DND-41 (cell line): ENCODE data around the gene ELL.

Source experiments
- ATAC-seq: fragments of 200-7000 bp; cut with Tn5 transposase; 3 replicates; pipeline ENCODE4 v1.9.1; 2021; ENCODE audit warnings: low read depth; ENCODE audit not compliant: insufficient read depth
- DNase-seq: peaks from one replicate; pipeline ENCODE4 v3.0.0-alpha.2; 2020
- H2AFZ ChIP-seq: 2 replicates; pipeline ENCODE4 v1.6.0; 2012; ENCODE audit warnings: low read depth, low read length
- H3K27ac ChIP-seq: 2 replicates; pipeline ENCODE4 v1.5.1; 2012; ENCODE audit warnings: low read length, inconsistent platforms
- H3K27me3 ChIP-seq: fragments of 200-600 bp; sonication (generic); 2 replicates; pipeline ENCODE4 v1.6.0; 2012; ENCODE audit warnings: low read length, mild to moderate bottlenecking, inconsistent platforms; ENCODE audit not compliant: insufficient read depth, poor library complexity
- H3K36me3 ChIP-seq: 2 replicates; pipeline ENCODE4 v1.5.1; 2012; ENCODE audit warnings: low read length, inconsistent platforms; ENCODE audit not compliant: insufficient read depth
- H3K4me1 ChIP-seq: 2 replicates; pipeline ENCODE4 v1.5.1; 2012; ENCODE audit warnings: mild to moderate bottlenecking, low read length; ENCODE audit not compliant: insufficient read depth
- H3K4me2 ChIP-seq: 2 replicates; pipeline ENCODE4 v1.6.0; 2012; ENCODE audit warnings: mild to moderate bottlenecking, moderate library complexity, low read length, inconsistent platforms; ENCODE audit not compliant: insufficient read depth
- H3K4me3 ChIP-seq, 2 experiments: fragments of 200-600 bp in 1 of 2; shearing (Covaris generic) in 1 of 2; 2 replicates each; pipeline ENCODE4 v1.5.1; 2012 to 2016; ENCODE audit warnings: inconsistent platforms in 2 of 2, low read length in 2 of 2, mild to moderate bottlenecking in 2 of 2, low read depth in 1 of 2, moderate library complexity in 1 of 2
- H3K79me2 ChIP-seq: 2 replicates; pipeline ENCODE4 v1.6.0; 2012; ENCODE audit warnings: low read length, inconsistent platforms; ENCODE audit not compliant: insufficient read depth
- H3K9ac ChIP-seq: 2 replicates; pipeline ENCODE4 v1.6.0; 2012; ENCODE audit warnings: low read depth, mild to moderate bottlenecking, inconsistent platforms, low read length, moderate library complexity
- H3K9me3 ChIP-seq: 2 replicates; pipeline ENCODE4 v1.5.1; 2012; ENCODE audit warnings: low read length, moderate library complexity, mild to moderate bottlenecking, inconsistent platforms; ENCODE audit not compliant: insufficient read depth, severe bottlenecking
- H4K20me1 ChIP-seq: 2 replicates; pipeline ENCODE4 v1.6.0; 2012; ENCODE audit warnings: low read length; ENCODE audit not compliant: insufficient read depth
- EZH2 ChIP-seq: IDR thresholded peaks from 3 replicates; pipeline ENCODE4 v1.6.1; 2012; ENCODE audit warnings: borderline replicate concordance, low read depth, mild to moderate bottlenecking, moderate library complexity, low read length, inconsistent platforms; ENCODE audit not compliant: severe bottlenecking
- TF ChIP-seq, protein P1 (sequence below): IDR thresholded peaks from 2 replicates; pipeline ENCODE4 v1.5.1; 2012; ENCODE audit warnings: borderline replicate concordance, low read length, moderate library complexity, mild to moderate bottlenecking; ENCODE audit not compliant: poor library complexity, severe bottlenecking; ENCODE audit errors: extremely low read depth

ELL gene

DNA sequence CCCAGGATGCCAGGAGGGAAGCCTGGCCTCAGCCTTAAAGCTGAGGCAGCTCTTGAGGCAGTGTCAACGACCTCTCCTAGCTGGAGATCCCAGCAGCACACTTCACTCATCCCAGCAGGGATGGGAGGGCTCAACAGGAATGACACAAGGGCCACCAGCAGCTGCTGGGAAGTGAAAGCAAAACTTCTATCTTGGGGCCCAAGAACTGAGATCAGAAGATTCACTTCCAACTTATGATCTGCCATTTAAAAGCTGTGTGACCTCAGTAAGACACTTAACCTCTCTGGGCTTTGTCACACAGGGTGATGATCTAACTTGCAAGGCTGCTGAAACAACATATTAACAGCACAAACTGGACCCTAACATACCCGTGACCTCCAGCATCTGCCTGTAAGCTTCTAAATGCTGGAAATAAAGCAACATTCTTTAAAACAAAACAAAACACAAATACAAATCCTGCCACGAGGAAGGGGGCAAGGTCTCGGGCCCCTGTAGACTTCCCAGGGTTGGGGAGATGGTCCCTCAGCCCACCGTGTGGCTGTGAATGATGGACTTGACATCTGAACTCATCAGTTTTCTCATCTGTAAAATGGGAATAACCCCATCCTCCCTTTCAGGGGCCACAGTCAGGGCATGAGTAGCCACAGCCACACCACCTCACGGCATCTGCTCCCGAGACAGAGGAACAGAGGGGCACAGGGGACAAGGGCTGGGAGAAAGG is 22.7 kb downstream of the ELL start:
- H3K9me3 ChIP-seq: no peaks in the 10 kb centered on the region
- no peak overlapping the region for H3K9ac ChIP-seq
- TF ChIP-seq, protein P1, sequence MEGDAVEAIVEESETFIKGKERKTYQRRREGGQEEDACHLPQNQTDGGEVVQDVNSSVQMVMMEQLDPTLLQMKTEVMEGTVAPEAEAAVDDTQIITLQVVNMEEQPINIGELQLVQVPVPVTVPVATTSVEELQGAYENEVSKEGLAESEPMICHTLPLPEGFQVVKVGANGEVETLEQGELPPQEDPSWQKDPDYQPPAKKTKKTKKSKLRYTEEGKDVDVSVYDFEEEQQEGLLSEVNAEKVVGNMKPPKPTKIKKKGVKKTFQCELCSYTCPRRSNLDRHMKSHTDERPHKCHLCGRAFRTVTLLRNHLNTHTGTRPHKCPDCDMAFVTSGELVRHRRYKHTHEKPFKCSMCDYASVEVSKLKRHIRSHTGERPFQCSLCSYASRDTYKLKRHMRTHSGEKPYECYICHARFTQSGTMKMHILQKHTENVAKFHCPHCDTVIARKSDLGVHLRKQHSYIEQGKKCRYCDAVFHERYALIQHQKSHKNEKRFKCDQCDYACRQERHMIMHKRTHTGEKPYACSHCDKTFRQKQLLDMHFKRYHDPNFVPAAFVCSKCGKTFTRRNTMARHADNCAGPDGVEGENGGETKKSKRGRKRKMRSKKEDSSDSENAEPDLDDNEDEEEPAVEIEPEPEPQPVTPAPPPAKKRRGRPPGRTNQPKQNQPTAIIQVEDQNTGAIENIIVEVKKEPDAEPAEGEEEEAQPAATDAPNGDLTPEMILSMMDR: no peak
- TF ChIP-seq EZH2: no peak
- H3K4me2 ChIP-seq: no peak overlapping the region
- H3K4me1 ChIP-seq: peaks cover 11% of the 10 kb centered on the region
- ATAC-seq: no peak
- no peak overlapping the region for H2AFZ ChIP-seq
- no peaks in the 10 kb centered on the region for H3K36me3 ChIP-seq
- no peaks in the 10 kb centered on the region for H3K27me3 ChIP-seq
- no peak overlapping the region for H3K27ac ChIP-seq
- no peak for DNase-seq
- no peak overlapping the region for H3K4me3 ChIP-seq
- H3K79me2 ChIP-seq: peaks cover 96% of the 10 kb centered on the region
- H4K20me1 ChIP-seq: peaks cover 91% of the 10 kb centered on the region

DNA sequence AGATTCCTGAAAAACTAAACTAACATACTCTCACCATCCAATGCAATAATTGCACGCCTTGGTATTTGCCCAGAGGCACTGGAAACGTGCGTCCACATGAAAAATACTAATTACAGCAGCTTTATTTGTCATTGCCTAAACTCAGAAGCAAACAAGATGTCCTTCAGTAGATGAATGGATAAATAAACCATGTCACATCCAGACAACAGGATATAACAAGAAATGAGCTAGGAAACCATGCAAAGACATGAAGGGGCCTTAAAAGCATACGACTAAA is 25.0 kb downstream of the ELL start:
- Histone ChIP-seq H3K4me1 (peaks cover 11% of the 10 kb centered on the region), H3K36me3 (no peaks in the 10 kb centered on the region), H3K27ac (no peak overlapping the region), H3K79me2 (peaks cover 97% of the 10 kb centered on the region), H3K4me2 (no peak overlapping the region), H3K9me3 (no peaks in the 10 kb centered on the region), H3K4me3 (no peak overlapping the region), H2AFZ (no peak overlapping the region), H4K20me1 (peaks cover 91% of the 10 kb centered on the region), H3K9ac (no peak overlapping the region), H3K27me3 (no peaks in the 10 kb centered on the region)
- ATAC-seq (no peak), DNase-seq (no peak)
- TF ChIP-seq, protein P1: no peak
- no peak for TF ChIP-seq EZH2

DNA sequence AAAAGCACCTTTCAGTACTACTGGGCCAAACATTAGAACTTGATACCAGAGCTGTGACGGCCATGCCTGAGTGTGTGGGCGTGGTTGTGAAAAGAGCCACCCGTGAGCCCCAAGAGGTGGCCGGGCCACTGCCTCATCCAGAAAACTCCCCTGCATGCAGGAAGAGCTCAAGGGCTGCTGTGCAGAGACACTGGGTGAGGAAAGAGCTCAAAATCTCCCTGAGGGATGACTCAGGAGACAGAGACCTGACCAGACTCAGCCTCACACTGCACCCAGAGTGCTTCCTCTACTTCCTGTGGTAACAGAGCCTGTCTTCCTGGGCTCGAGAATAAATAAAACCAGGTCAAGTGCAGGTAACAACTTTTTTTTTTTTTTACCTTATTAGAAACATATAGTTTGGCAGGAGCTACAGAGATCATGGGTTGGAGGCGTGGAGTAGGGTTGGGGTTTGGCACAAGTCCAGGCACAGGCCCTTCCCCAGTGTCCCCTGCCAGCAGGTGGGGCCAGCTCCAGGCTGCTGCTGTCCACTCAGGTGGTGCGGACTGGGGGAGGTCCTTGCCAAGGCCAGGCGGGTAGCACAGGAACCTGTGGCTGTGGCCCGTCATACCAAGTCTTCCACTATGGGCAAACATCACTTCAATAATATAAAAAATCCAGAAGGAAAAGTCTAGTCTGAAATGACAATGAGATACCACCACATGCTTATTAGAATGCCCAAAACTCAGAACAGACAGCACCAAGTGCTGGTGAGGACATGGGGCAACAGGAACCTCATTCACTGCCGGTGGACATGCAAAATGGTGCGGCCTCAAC is 25.5 kb downstream of the ELL start:
- peaks cover 11% of the 10 kb centered on the region for H3K4me1 ChIP-seq
- peaks cover 90% of the 10 kb centered on the region for H4K20me1 ChIP-seq
- H3K36me3 ChIP-seq: no peaks in the 10 kb centered on the region
- H3K27me3 ChIP-seq: no peaks in the 10 kb centered on the region
- H3K9me3 ChIP-seq: no peaks in the 10 kb centered on the region
- peaks cover 95% of the 10 kb centered on the region for H3K79me2 ChIP-seq
- DNase-seq (peak; percentile 28), ATAC-seq (peak; percentile 78)
- H3K27ac ChIP-seq: peak overlapping the region; percentile 43
- no peak overlapping the region for H3K4me3 ChIP-seq
- TF ChIP-seq, protein P1: no peak
- TF ChIP-seq EZH2: no peak
- H2AFZ ChIP-seq: no peak overlapping the region
- no peak overlapping the region for H3K4me2 ChIP-seq
- H3K9ac ChIP-seq: no peak overlapping the region
